HG03095 (cell line): Measurements from ENCODE around the gene MAP3K7.
"Not testable (repeated sequence)": the region's sequence is repeated elsewhere in the genome, so short reads cannot be mapped to it uniquely, and the experiment has no call there.

Experiments used
- ATAC-seq: cut with Tn5 transposase; IDR thresholded peaks from one replicate; pipeline ENCODE4 v1.9.1; 2021; ENCODE audit warnings: moderate library complexity; ENCODE audit not compliant: unreplicated experiment

The MAP3K7 gene

GRCh38 chr6:90578894-90579549 lies 7.8 kb downstream of the MAP3K7 start:
- no peak for ATAC-seq

GRCh38 chr6:90575267-90575666 lies 11.6 kb downstream of the MAP3K7 start:
- ATAC-seq: no peak

GRCh38 chr6:90574610-90575009 lies 12.3 kb downstream of the MAP3K7 start:
- no peak for ATAC-seq

- no peak for ATAC-seq
Measured at GRCh38 chr6:90573624-90574023, 13.2 kb downstream of the MAP3K7 start.

- ATAC-seq: no peak
Measured at GRCh38 chr6:90572856-90573255, 14.0 kb downstream of the MAP3K7 start.

- ATAC-seq: no peak
Measured at GRCh38 chr6:90569223-90569622, 17.6 kb downstream of the MAP3K7 start.

- ATAC-seq: not testable (repeated sequence)
Measured at GRCh38 chr6:90567682-90568081, 19.2 kb downstream of the MAP3K7 start.

- ATAC-seq: not testable (repeated sequence)
Measured at GRCh38 chr6:90562341-90562740, 24.5 kb downstream of the MAP3K7 start.

GRCh38 chr6:90559931-90560330 lies 26.9 kb downstream of the MAP3K7 start:
- ATAC-seq: no peak

GRCh38 chr6:90557006-90557405 lies 29.9 kb downstream of the MAP3K7 start:
- ATAC-seq: no peak

- ATAC-seq: no peak
Measured at GRCh38 chr6:90547991-90548390, 38.9 kb downstream of the MAP3K7 start.

GRCh38 chr6:90547079-90547478 lies 39.8 kb downstream of the MAP3K7 start:
- ATAC-seq: no peak

GRCh38 chr6:90545448-90545847 lies 41.4 kb downstream of the MAP3K7 start:
- ATAC-seq: no peak

GRCh38 chr6:90544741-90545140 lies 42.1 kb downstream of the MAP3K7 start:
- no peak for ATAC-seq

- ATAC-seq: no peak
Measured at GRCh38 chr6:90544081-90544480, 42.8 kb downstream of the MAP3K7 start.

GRCh38 chr6:90541221-90541620 lies 45.7 kb downstream of the MAP3K7 start:
- ATAC-seq: no peak

GRCh38 chr6:90538278-90539046 lies 48.4 kb downstream of the MAP3K7 start:
- ATAC-seq: no peak

GRCh38 chr6:90537723-90538258 lies 49.1 kb downstream of the MAP3K7 start:
- no peak for ATAC-seq

GRCh38 chr6:90537027-90537426 lies 49.8 kb downstream of the MAP3K7 start:
- no peak for ATAC-seq

- no peak for ATAC-seq
Measured at GRCh38 chr6:90536520-90536919, 50.4 kb downstream of the MAP3K7 start.

- no peak for ATAC-seq
Measured at GRCh38 chr6:90534337-90535025, 52.4 kb downstream of the MAP3K7 start.
